Tibial artery (tissue), 4 donors: Measurements from ENCODE around the gene RASA4B.

Experiments
- DNase-seq, 2 donors: peaks; one replicate each; pipeline ENCODE4 v3.0.0-alpha.2; 2019
- H3K27ac ChIP-seq, 2 donors: fragments of 200-600 bp; sonication (generic) in 1 of 2; 1 replicate in 1 of 2; 2 replicates in 1 of 2; pipeline ENCODE4 v1.5.1; 2018 to 2019; ENCODE audit warnings: mild to moderate bottlenecking in 1 of 2
- H3K27me3 ChIP-seq, 2 donors: fragments of 200-600 bp; sonication (generic) in 1 of 2; one replicate each; pipeline versions ENCODE4 v1.5.1 to v1.6.0; 2016 to 2019
- H3K36me3 ChIP-seq, 3 donors: fragments of 200-600 bp; sonication (generic) in 2 of 3; one replicate each; pipeline ENCODE4 v1.5.1; 2016 to 2019; ENCODE audit warnings: mild to moderate bottlenecking in 2 of 3
- H3K4me1 ChIP-seq, 4 donors: fragments of 200-600 bp; sonication (generic) in 2 of 4; 1 replicate in 3 of 4; 2 replicates in 1 of 4; pipeline ENCODE4 v1.5.1; 2016 to 2019
- H3K4me3 ChIP-seq, 2 donors: fragments of 200-600 bp; sonication (generic) in 1 of 2; 1 replicate in 1 of 2; 2 replicates in 1 of 2; pipeline ENCODE4 v1.5.1; 2018 to 2019; ENCODE audit warnings: mild to moderate bottlenecking in 2 of 2
- H3K9me3 ChIP-seq, 3 donors: fragments of 200-600 bp; sonication (generic) in 1 of 3; one replicate each; pipeline ENCODE4 v1.5.1; 2016 to 2019
- intact Hi-C: fragments of 100-400 bp; cut with DNase I; formaldehyde crosslinking; loops from one replicate; pipeline ENCODE4 v1.15.0; 2023; ENCODE audit warnings: low total_unique reads
- TF ChIP-seq, protein P1 (sequence below), 2 experiments: fragments of 200-600 bp in 1 of 2; fragments of 450-650 bp in 1 of 2; IDR thresholded peaks; one replicate each; pipeline ENCODE4 v1.5.1; 2017 to 2019; ENCODE audit warnings: antibody characterized with exemption in 2 of 2, mild to moderate bottlenecking in 1 of 2, moderate library complexity in 1 of 2

The RASA4B gene

DNA sequence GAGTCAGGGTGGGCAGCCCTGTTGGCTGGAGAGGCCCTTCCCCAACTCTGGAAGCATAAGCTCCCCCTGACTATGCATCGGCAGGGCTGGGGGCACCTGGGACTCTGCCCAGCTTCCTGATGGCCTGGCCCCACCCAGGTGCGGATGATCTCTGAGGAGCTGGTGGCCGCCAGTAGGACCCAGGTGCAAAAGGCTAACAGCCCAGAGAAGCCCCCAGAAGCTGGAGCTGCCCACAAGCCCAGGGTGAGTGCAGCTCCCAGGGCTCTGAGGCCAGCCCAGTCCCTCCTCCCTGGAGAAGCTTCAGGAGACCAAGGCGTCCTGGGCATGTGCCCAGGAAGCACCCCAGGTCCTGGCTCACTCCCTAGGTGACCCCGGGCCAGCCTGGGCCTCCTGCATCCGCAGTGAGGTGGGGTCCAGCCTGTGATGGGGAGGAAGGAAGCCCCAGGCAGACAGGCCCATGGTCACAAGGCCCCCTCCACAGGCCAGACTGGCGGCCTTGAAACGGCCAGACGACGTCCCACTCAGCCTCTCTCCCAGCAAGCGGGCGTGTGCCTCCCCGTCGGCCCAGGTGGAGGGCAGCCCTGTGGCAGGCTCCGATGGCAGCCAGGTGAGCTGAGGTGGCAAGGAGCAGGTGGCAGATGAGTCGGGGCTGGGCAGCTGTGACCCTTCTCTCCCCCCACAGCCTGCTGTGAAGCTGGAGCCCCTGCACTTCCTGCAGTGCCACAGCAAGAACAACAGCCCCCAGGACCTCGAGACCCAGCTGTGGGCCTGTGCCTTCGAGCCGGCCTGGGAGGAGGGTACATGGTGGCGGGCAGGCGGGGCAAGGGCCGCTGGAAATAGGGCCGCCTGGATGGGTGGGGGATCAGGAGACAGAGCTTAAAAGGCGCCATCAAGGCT is 49.7 kb downstream of the RASA4B start:
- TF ChIP-seq, protein P1, sequence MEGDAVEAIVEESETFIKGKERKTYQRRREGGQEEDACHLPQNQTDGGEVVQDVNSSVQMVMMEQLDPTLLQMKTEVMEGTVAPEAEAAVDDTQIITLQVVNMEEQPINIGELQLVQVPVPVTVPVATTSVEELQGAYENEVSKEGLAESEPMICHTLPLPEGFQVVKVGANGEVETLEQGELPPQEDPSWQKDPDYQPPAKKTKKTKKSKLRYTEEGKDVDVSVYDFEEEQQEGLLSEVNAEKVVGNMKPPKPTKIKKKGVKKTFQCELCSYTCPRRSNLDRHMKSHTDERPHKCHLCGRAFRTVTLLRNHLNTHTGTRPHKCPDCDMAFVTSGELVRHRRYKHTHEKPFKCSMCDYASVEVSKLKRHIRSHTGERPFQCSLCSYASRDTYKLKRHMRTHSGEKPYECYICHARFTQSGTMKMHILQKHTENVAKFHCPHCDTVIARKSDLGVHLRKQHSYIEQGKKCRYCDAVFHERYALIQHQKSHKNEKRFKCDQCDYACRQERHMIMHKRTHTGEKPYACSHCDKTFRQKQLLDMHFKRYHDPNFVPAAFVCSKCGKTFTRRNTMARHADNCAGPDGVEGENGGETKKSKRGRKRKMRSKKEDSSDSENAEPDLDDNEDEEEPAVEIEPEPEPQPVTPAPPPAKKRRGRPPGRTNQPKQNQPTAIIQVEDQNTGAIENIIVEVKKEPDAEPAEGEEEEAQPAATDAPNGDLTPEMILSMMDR (IDR thresholded peaks at IDR 0.05), result no peak
- DNase-seq, result peak in 1 of 2 donors; percentile 59
- Histone ChIP-seq H3K9me3 (no peaks in the 10 kb centered on the region), H3K4me1 (peaks cover 0 to 31% (median 21%) of the 10 kb centered on the region in 4 donors), H3K27ac (no peak overlapping the region), H3K36me3 (peaks cover 0 to 50% (median 17%) of the 10 kb centered on the region in 3 donors), H3K4me3 (no peak overlapping the region), H3K27me3 (no peaks in the 10 kb centered on the region)
- intact Hi-C loops, result no loop called here

DNA sequence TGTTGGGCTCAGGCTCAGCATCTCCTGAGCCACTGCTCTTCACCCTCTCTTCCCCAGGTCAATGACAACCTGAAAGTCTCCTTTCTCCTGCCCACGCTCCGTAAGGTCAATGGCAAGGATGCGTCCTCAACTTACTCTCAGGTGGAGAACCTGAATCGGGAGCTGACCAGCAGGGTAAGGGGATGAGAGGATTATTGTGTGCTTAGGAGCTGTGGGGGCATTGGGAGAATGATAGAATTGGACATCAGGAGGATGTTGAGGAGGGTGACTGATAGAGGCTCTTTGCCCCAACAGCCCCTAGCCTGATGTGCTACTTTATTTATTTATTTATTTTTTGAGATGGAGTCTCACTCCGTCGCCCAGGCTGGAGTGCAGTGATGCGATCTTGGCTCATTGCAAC is 51.5 kb downstream of the RASA4B start:
- Histone ChIP-seq H3K9me3 (no peaks in the 10 kb centered on the region), H3K36me3 (peaks cover 0 to 34% (median 8%) of the 10 kb centered on the region in 3 donors), H3K27ac (no peak overlapping the region), H3K27me3 (no peaks in the 10 kb centered on the region), H3K4me3 (peak overlapping the region; percentile 85 to 97), H3K4me1 (peaks cover 0 to 31% (median 24%) of the 10 kb centered on the region in 4 donors)
- TF ChIP-seq, protein P1 (IDR thresholded peaks at IDR 0.05), result no peak
- no peak for DNase-seq
- intact Hi-C loops, result no loop called here

DNA sequence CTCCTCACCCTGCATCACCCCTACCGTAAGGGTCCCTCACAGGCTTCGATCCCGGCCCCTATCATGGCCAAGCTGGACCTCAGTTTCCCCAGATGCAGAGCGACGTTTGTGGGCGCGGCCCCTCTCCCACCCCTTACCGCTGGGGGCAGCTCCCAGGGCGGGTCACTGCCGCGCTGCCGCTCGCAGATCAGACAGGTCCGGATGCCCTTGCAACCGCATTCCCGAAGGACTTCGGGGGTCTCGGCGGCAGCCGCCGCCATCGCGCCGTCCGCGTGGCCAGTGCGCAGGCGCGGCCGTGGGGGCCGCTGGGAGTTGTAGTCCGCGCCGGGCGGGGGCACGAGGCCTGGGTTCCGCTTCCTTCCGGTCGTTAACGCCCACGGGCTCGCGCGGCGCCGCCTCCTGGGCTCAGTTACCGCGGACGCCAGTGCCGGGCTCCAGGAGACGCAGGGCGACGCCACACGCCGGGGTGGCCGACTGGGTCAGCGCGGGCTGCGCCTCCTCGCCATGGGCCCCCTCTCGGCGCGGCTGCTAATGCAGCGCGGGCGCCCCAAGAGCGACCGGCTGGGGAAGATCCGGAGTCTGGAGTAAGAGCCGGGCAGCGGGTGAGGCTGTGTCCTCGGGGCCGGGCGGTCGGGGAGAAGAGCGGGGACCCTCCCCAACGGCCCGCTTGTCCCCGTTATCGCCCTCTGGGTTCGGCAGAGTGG is 52.8 kb downstream of the RASA4B start, which contains the start of the genes ALKBH4 and LRWD1:
Gene ALKBH4, minus strand, starts transcription at position 287 of the 704 bp plus-strand sequence. Its CDS starts 27 bp downstream, at position 260.
Gene LRWD1, plus strand, starts transcription at position 408 of the 704 bp plus-strand sequence. Its CDS starts 97 bp downstream, at position 505.
- Histone ChIP-seq H3K9me3 (no peaks in the 10 kb centered on the region), H3K4me3 (peak within 1 kb of the TSS; percentile 85 to 97), H3K4me1 (peaks cover 0 to 31% (median 24%) of the 10 kb centered on the region in 4 donors), H3K27ac (peak within 1 kb of the TSS; percentile 77 to 85), H3K36me3 (peaks cover 0 to 22% (median 4%) of the 10 kb centered on the region in 3 donors), H3K27me3 (no peaks in the 10 kb centered on the region)
- peak; percentile 92 to 96 for DNase-seq
- intact Hi-C loops, result no loop called here
- TF ChIP-seq, protein P1 (IDR thresholded peaks at IDR 0.05), result no peak

DNA sequence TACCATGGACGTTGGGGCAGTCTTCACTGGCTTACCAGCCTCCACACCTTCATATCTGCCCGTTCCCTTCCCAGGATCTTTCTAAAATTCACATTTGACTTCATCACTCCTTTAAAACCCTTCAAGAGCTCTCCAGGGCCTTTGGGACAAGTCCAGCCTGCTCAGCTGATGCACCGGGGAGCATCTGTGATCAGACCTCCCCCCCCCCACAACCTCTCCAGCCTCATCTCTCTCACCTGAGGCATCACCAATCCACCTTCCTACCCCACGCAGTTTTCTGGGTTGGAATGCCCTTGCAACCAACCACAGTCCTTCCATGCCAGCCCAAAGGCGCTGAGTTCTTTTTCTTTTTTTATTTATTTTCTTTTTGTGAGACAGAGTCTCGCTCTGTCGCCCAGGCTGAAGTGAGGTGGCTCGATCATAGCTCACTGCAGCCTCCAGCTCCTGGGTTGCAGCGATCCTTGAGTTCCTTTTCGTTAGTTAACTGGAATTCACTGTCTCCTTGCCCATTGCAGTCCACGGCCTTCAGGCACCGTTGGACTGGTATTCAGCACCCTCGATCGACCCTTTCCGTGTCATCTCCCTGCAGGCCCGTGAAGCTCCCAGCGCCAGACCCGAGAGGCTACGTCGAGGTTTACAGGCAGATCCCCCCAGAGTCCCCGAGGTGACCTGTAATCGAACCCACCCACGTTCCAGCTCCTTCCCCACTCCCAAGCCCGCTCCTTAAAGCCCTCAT is 53.6 kb downstream of the RASA4B start:
- Histone ChIP-seq H3K27me3 (no peaks in the 10 kb centered on the region), H3K4me3 (peak overlapping the region; percentile 85 to 97)
- intact Hi-C loops, result no loop called here

More for the DNA sequence above, 53.6 kb downstream of the RASA4B start:
- DNase-seq, result no peak
- TF ChIP-seq, protein P1 (IDR thresholded peaks at IDR 0.05), result no peak
- H3K4me1 ChIP-seq, result peaks cover 0 to 31% (median 24%) of the 10 kb centered on the region in 4 donors
- peaks cover 5 to 22% (median 9%) of the 10 kb centered on the region in 3 donors for H3K36me3 ChIP-seq
- H3K9me3 ChIP-seq, result no peaks in the 10 kb centered on the region
- peak overlapping the region; percentile 77 to 85 for H3K27ac ChIP-seq
